ACC112 (cell line): ENCODE data around the gene TPI1.
A peak's percentile ranks its signal among the peaks of the same experiment; 100 is the strongest.
"Not testable (repeated sequence)": the region's sequence is repeated elsewhere in the genome, so short reads cannot be mapped to it uniquely, and the experiment has no call there.

Experiments used
- H2AFZ ChIP-seq: fragments of 200-600 bp; sonication (generic); one replicate; pipeline ENCODE4 v1.6.0; 2017; ENCODE audit warnings: antibody characterized with exemption, low read length; ENCODE audit not compliant: unreplicated experiment
- H3K27ac ChIP-seq: fragments of 200-600 bp; sonication (generic); 2 replicates; pipeline ENCODE4 v1.5.1; 2014; ENCODE audit warnings: low read depth, mild to moderate bottlenecking, antibody characterized with exemption, low read length, moderate library complexity
- H3K27me3 ChIP-seq: fragments of 200-600 bp; sonication (generic); 2 replicates; pipeline ENCODE4 v1.6.1; 2014; ENCODE audit warnings: mild to moderate bottlenecking, antibody characterized with exemption, low read length, moderate library complexity, mixed read lengths; ENCODE audit not compliant: insufficient read depth
- H3K36me3 ChIP-seq: fragments of 200-600 bp; sonication (generic); 2 replicates; pipeline ENCODE4 v1.6.1; 2016; ENCODE audit warnings: mild to moderate bottlenecking, antibody characterized with exemption, low read length, moderate library complexity, mixed read lengths; ENCODE audit not compliant: insufficient read depth
- H3K4me1 ChIP-seq: fragments of 200-600 bp; sonication (generic); one replicate; pipeline ENCODE4 v1.6.1; 2016; ENCODE audit warnings: low read length, mixed read lengths; ENCODE audit not compliant: insufficient read depth, unreplicated experiment, control insufficient read depth
- H3K4me3 ChIP-seq: fragments of 200-600 bp; sonication (generic); 2 replicates; pipeline ENCODE4 v1.5.1; 2014; ENCODE audit warnings: mild to moderate bottlenecking, low read depth, low read length
- H3K79me2 ChIP-seq: fragments of 200-600 bp; sonication (generic); one replicate; pipeline ENCODE4 v1.6.0; 2016; ENCODE audit warnings: low read length; ENCODE audit not compliant: control insufficient read depth, unreplicated experiment, insufficient read depth

The TPI1 gene

GRCh38 chr12:6886206-6886999 lies 19.1 kb downstream of the TPI1 start:
- H3K36me3 ChIP-seq, H3K4me3 ChIP-seq, H3K79me2 ChIP-seq, H3K27ac ChIP-seq, H3K4me1 ChIP-seq, H2AFZ ChIP-seq, H3K27me3 ChIP-seq: not testable (repeated sequence)

DNA sequence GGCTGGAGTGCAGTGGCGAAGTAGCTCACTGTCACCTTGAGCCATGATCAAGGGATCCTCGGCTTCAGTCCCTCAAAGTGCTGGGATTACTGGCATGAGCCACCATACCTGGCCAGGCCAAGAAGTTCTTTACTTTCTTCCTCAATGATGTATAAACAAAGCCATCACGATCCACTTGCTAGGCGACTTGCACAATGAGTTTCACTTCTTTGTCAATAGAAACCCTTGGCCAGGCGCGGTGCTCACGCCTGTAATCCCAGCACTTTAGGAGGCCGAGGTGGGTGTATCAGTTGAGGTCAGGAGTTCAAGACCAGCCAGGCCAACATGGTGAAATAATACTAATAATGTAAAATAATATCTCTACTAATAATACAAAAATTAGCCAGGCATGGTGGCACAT lies 20.1 kb downstream of the TPI1 start:
- Histone ChIP-seq H2AFZ (no peak overlapping the region), H3K36me3 (0 out of 2 replicates have a peak, but pooled peaks cover 4% of the 10 kb centered on the region), H3K4me1 (peaks cover 12% of the 10 kb centered on the region), H3K27me3 (no peaks in the 10 kb centered on the region), H3K79me2 (no peaks in the 10 kb centered on the region), H3K4me3 (no peak overlapping the region), H3K27ac (no peak overlapping the region)

- Histone ChIP-seq H3K27me3 (no peaks in the 10 kb centered on the region), H3K4me3 (no peak overlapping the region), H3K27ac (no peak overlapping the region), H2AFZ (no peak overlapping the region), H3K36me3 (0 out of 2 replicates have a peak, but pooled peaks cover 4% of the 10 kb centered on the region), H3K4me1 (peaks cover 12% of the 10 kb centered on the region), H3K79me2 (no peaks in the 10 kb centered on the region)
Measured at GRCh38 chr12:6888360-6888759, 21.0 kb downstream of the TPI1 start.

DNA sequence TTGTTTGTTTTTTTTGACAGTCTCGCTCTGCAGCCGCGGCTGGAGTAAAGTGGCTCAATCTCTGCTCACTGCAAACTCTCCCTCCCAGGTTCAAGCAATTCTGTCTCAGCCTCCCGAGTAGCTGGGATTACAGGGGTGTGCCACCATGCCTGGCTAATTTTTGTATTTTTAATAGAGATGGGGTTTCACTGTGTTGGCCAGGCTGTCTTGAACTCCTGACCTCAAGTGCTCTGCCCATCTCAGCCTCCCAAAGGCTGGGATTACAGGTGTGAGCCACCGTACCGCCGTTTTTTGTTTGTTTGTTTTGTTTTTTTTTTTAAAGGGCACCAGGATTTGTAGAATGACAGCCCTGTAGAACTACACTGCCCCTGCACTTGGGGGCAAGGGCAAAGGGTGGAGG lies 21.5 kb downstream of the TPI1 start:
- H3K27ac ChIP-seq, H3K4me3 ChIP-seq, H3K79me2 ChIP-seq, H2AFZ ChIP-seq, H3K27me3 ChIP-seq, H3K36me3 ChIP-seq: not testable (repeated sequence)
- peaks cover 12% of the 10 kb centered on the region for H3K4me1 ChIP-seq

DNA sequence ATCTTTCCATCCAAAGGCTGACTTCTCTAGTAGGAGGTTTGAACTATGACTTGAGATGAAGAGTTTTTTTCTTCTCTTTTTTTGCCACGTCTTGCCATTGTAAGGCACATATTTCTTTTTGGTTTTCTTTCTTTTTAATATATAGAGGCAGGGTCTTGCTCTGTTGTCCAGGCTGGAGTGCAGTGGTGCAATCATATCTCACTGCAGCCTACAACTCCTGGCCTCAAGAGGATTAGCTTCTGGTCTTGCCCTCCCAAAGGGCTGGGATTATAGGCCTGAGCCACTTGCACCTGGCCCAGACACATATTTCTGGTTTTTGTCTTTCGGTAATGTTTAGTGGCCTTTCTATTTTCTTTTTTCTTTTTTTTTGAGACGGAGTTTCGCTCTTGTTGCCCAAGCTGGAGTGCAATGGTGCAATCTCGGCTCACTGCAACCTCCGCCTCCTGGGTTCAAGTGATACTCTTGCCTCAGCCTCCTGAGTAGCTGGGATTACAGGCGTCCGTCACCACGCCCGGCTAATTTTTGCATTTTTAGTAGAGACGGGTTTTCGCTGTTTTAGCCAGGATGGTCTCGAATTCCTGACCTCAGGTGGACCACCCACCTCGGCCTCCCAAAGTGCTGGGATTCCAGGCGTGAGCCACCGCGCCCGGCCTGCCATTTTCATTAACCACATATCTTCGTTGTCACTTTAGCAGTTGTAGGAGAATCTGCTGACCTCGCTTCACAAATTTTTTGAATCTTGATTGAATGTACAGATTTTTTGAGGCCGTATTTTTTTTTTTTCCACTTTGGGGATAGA lies 22.6 kb downstream of the TPI1 start:
- peaks cover 12% of the 10 kb centered on the region for H3K4me1 ChIP-seq
- peak overlapping the region; percentile 87 for H2AFZ ChIP-seq
- not testable (repeated sequence) for H3K27me3 ChIP-seq, H3K36me3 ChIP-seq, H3K79me2 ChIP-seq
- H3K27ac ChIP-seq: peak overlapping the region; percentile 94
- 0 out of 2 replicates have a peak overlapping the region, but pooled peaks have one; percentile 59 for H3K4me3 ChIP-seq

- H3K36me3 ChIP-seq: no peaks in the 10 kb centered on the region
- no peaks in the 10 kb centered on the region for H3K27me3 ChIP-seq
- peak overlapping the region; percentile 79 for H3K4me3 ChIP-seq
- H3K4me1 ChIP-seq: peaks cover 12% of the 10 kb centered on the region
- H2AFZ ChIP-seq: peak overlapping the region; percentile 90
- no peaks in the 10 kb centered on the region for H3K79me2 ChIP-seq
- H3K27ac ChIP-seq: peak overlapping the region; percentile 94
Measured at GRCh38 chr12:6890789-6891645, 23.7 kb downstream of the TPI1 start.

GRCh38 chr12:6891646-6892001 lies 24.3 kb downstream of the TPI1 start:
- peak overlapping the region; percentile 79 for H3K4me3 ChIP-seq
- peak overlapping the region; percentile 68 for H3K27ac ChIP-seq
- no peaks in the 10 kb centered on the region for H3K79me2 ChIP-seq
- H3K27me3 ChIP-seq: no peaks in the 10 kb centered on the region
- peaks cover 12% of the 10 kb centered on the region for H3K4me1 ChIP-seq
- peak overlapping the region; percentile 90 for H2AFZ ChIP-seq
- H3K36me3 ChIP-seq: no peaks in the 10 kb centered on the region

- H3K27me3 ChIP-seq, H3K27ac ChIP-seq, H3K36me3 ChIP-seq, H3K79me2 ChIP-seq, H2AFZ ChIP-seq, H3K4me3 ChIP-seq: not testable (repeated sequence)
- H3K4me1 ChIP-seq: peaks cover 12% of the 10 kb centered on the region
Measured at GRCh38 chr12:6892683-6893082, 25.4 kb downstream of the TPI1 start.

DNA sequence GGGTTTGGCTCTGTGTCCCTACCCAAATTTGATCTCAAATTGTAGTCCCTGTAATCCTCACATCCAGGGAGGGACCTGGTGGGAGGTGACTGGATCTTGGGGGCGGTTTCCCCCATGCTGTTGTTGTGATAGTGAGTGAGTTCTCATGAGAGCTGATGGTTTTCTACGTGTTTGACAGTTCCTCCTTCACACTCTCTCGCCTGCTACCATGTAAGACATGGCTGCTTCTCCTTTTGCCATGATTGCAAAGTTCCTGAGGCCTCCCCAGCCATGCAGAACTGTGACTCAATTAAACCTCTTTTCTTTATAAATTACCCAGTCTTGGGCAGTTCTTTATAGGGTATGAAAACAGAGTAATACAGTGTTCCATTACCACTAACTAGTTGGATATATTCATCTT lies 27.0 kb downstream of the TPI1 start:
- Histone ChIP-seq H3K27ac (no peak overlapping the region), H3K27me3 (no peaks in the 10 kb centered on the region), H3K36me3 (no peaks in the 10 kb centered on the region), H3K4me3 (no peak overlapping the region), H3K79me2 (no peaks in the 10 kb centered on the region), H3K4me1 (peaks cover 12% of the 10 kb centered on the region), H2AFZ (no peak overlapping the region)

DNA sequence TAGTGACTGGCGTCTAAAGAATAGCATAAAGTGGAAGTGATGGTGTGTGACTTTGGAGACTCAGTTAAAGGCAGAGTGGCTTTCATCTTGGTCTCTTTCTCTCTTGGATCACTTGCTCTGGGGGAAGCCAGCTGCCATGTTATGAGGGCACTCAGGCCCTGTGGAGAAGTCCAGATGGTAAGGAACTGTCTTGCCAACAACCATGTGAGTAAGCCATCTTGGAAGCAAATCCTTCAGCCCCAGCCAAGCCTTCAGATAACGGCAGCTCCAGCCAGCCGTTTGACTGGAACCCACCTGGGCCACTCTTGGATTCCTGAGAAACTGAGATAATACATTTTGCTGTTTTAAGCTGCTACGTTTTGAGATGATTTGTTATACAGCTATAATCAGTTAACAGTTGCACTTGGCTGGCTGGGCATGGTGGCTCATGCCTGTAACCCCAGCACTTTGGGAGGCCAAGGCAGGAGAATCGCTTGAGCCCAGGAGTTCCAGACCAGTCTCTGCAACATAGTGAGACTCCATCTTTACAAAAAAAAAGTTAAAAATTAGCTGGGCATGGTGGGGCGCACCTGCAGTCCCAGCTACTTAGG lies 29.6 kb downstream of the TPI1 start:
- Histone ChIP-seq H3K4me3 (no peak overlapping the region), H3K27me3 (no peaks in the 10 kb centered on the region), H3K79me2 (no peaks in the 10 kb centered on the region), H3K36me3 (no peaks in the 10 kb centered on the region), H3K4me1 (no peaks in the 10 kb centered on the region), H3K27ac (no peak overlapping the region), H2AFZ (no peak overlapping the region)
